Activated CD4-positive, alpha-beta T cell treated with anti-CD3 and anti-CD28 coated beads, Interleukin-2, amount 50 U/mL, for 1 hour (primary cell): ENCODE results near the gene RIC3.

Experiments
- DNase-seq: peaks from one replicate; pipeline ENCODE4 v3.0.0-alpha.2; 2020

RIC3 gene

DNA sequence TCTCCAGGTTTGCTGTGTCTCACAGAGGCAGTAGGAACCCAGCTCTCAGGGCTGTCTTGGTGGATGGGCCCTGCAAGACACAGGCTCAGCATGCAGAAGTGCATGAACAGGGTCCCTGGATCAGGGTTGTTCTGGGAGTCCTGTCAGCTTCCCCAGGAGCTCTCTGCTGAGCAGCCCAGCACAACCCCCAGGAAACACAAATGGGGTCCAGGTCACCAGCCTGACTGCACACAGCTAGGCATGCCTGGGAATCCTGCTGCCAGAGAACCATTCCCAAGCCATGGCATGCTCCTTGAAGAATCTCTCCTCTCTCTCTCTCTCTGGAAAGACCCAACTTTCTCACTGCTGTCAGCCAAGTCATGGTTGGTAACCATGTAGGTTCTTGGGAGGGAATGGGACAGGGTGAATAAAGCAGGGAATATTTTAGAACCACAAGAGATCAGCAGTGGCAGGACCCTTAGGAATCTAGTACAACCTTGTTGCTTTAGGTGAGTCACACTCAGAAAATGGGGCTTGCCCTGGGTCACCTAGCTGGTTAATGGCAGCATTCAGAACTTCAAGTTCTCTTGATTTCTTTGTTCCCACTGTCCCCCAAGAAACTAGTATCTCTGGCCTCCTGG, 66.4 kb downstream of the RIC3 start:
- no peak for DNase-seq

DNA sequence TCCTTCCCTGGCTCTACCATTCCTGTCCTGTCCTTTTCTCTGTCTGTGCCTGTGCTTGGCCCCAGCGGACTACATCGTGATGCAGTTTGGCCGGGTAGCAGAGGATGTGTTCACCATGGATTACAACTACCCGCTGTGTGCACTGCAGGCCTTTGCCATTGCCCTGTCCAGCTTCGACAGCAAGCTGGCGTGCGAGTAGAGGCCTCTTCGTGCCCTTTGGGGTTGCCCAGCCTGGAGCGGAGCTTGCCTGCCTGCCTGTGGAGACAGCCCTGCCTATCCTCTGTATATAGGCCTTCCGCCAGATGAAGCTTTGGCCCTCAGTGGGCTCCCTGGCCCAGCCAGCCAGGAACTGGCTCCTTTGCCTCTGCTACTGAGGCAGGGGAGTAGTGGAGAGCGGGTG, 67.4 kb downstream of the RIC3 start:
- DNase-seq, result no peak

GRCh38 chr11:8100605-8101004, 68.2 kb downstream of the RIC3 start:
- DNase-seq, result no peak

GRCh38 chr11:8100158-8100557, 68.7 kb downstream of the RIC3 start:
- DNase-seq, result no peak

- peak; percentile 77 for DNase-seq
These were observed 69.4 kb downstream of the RIC3 start for GRCh38 chr11:8099291-8099899.

GRCh38 chr11:8098879-8099278, 69.9 kb downstream of the RIC3 start:
- no peak for DNase-seq

DNA sequence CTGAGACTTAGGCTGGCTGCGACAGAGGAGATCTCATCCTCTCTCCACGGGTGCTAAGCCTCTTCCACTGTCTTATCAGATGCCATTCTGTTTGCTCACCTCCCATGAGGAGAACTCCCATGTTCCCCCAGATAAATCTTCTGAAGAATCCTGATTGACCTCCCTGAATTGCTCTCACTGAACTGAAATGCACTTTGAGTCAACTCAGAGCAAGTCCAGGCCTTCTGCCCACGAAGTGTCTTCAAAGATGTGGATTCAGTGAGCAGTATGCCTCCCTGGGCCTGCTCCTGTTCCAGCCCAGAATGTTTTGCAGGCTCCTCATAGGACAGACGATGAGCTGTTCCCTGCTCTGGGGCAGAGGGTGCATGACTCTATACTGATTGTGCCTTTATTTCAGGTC, 70.5 kb downstream of the RIC3 start:
- no peak for DNase-seq

GRCh38 chr11:8097926-8098325, 70.9 kb downstream of the RIC3 start:
- no peak for DNase-seq

DNA sequence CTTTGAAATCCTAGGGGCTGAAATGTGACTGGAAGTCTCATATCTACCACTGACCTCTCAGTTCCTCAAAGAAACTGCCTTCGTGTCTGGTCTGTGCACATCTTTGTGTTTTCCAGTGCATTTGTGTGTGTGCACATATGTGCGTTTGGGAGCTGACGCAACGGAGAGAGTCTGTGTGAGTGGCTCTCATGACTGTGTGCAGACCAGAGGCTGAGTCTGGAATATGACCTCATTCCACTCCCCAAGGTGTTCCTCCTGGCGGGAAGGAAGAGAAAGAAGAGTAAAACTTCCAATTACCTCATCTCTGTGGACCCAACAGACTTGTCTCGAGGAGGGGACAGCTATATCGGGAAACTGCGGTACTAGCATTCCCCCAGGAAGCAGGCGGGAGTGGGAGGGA, 71.4 kb downstream of the RIC3 start:
- DNase-seq, result no peak

GRCh38 chr11:8097062-8097461, 71.8 kb downstream of the RIC3 start:
- DNase-seq, result no peak

- no peak for DNase-seq
These were observed 72.2 kb downstream of the RIC3 start for GRCh38 chr11:8096575-8096974.

GRCh38 chr11:8095806-8096522, 72.9 kb downstream of the RIC3 start:
- DNase-seq, result no peak

- no peak for DNase-seq
These were observed 73.5 kb downstream of the RIC3 start for GRCh38 chr11:8095371-8095770.

- DNase-seq, result no peak
These were observed 74.2 kb downstream of the RIC3 start for GRCh38 chr11:8094656-8095055.

GRCh38 chr11:8093931-8094575, 74.8 kb downstream of the RIC3 start:
- DNase-seq, result no peak

GRCh38 chr11:8092587-8093424, 76.0 kb downstream of the RIC3 start:
- DNase-seq, result no peak

GRCh38 chr11:8091721-8092120, 77.1 kb downstream of the RIC3 start:
- DNase-seq, result no peak

GRCh38 chr11:8090756-8091155, 78.1 kb downstream of the RIC3 start:
- peak; percentile 16 for DNase-seq

DNA sequence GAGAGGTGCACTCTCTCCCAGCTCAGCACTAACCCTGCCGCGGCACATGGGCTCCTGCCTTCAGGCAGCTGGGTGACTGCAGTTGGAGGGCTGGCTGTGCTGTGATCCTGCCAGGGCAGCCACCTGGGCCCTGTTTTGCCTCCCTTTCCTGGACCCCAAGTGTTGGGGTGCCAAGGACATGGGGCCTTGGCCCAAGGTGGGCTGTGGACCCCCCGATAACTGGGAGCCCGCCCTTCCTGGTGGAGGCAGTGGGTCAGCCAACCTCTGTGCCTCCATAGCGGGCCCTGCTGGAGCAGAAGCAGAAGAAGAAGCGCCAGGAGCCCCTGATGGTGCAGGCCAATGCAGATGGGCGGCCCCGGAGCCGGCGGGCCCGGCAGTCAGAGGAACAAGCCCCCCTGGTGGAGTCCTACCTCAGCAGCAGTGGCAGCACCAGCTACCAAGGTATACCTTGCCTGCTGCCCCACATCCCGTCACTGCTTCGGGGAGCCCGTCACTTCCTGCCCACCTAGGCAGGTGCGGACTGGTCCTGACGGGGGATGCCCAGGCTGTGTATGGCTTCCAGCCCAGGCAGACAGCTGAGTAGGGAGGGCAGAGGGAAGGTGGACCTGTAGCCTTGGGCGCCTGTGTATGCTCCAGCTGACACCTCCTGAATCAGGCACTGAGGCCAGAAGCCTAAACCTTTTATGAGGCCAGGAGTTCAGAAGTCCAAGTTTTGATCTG, 78.9 kb downstream of the RIC3 start:
- no peak for DNase-seq

- DNase-seq, result no peak
These were observed 81.1 kb downstream of the RIC3 start for GRCh38 chr11:8087756-8088155.

DNA sequence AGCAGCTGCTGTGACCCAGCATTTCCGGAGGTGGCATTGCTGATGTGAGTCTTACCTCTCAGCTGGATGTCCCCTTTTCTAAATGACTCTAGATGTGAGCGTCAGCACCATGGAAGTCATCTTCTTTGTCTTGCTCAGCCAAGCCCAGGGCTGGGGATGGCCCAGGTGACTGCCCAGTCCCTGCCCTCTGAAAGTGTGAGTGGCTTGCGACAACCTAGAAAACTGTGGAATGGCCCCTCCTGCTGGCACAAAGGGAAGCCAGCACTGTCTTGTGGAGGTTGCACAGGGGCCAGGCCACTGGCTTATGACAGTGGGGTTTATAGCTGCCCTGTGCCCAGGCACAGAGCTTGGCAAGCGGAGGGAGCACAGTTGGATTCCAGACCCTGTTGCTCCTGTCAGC, 81.6 kb downstream of the RIC3 start:
- no peak for DNase-seq

GRCh38 chr11:8086571-8086970, 82.3 kb downstream of the RIC3 start:
- DNase-seq, result no peak
